Measurements from ENCODE around the gene BEAN1. TPM values are rescaled to one million over a fixed set of nuclear protein-coding genes. Genes with fewer than 3 reads are reported as not detected.

Gene BEAN1
- total RNA-seq, 4 donors from 2014 or later, result not detected

DNA sequence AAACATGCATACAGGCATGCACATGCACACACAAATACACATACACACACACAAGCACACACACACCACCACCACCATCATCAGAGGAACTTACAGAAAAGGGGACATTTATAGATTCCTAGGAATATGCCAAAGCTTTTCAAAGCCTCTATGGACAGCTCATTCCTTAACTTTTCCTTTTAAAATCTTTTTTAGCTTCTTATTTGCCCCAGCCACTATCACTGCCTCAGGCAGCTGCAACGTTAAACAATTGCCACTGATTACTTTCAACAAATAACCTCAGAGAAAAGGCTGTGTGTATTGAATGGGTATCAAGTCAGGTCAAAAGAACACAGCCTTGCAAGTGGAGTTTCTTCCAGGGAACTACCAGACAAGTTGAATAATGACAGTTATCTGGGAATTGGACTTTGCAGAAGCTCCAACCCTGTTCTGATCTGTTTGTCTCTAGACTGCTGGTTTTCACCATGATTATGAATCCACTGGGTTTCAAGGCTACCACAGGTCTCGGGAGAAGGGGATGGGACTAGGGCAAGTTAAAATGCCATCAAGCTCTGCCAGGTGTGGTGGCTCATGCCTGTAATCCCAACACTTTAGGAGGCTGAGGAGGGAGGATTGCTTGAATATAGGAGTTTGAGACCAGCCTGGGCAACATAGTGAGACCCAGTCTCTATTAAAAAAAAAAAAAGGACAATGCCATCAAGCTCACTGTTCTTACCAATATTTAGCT lies 21.9 kb upstream of the BEAN1 start:
- H3K4me1 ChIP-seq, result peaks cover 0 to 20% (median 0%) of the 10 kb centered on the region in 4 donors
- TF ChIP-seq POLR2A (IDR thresholded peaks at IDR 0.05), result no peak
- TF ChIP-seq, protein P1, sequence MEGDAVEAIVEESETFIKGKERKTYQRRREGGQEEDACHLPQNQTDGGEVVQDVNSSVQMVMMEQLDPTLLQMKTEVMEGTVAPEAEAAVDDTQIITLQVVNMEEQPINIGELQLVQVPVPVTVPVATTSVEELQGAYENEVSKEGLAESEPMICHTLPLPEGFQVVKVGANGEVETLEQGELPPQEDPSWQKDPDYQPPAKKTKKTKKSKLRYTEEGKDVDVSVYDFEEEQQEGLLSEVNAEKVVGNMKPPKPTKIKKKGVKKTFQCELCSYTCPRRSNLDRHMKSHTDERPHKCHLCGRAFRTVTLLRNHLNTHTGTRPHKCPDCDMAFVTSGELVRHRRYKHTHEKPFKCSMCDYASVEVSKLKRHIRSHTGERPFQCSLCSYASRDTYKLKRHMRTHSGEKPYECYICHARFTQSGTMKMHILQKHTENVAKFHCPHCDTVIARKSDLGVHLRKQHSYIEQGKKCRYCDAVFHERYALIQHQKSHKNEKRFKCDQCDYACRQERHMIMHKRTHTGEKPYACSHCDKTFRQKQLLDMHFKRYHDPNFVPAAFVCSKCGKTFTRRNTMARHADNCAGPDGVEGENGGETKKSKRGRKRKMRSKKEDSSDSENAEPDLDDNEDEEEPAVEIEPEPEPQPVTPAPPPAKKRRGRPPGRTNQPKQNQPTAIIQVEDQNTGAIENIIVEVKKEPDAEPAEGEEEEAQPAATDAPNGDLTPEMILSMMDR (IDR thresholded peaks at IDR 0.05), result no peak
- no peak for DNase-seq
- no peaks in the 10 kb centered on the region for H3K27me3 ChIP-seq
- no peak overlapping the region for H3K4me3 ChIP-seq
- H3K36me3 ChIP-seq, result no peaks in the 10 kb centered on the region
- no peaks in the 10 kb centered on the region for H3K9me3 ChIP-seq
- H3K27ac ChIP-seq, result no peak overlapping the region

GRCh38 chr16:66406534-66407221 lies 20.4 kb upstream of the BEAN1 start:
- TF ChIP-seq, protein P1 (IDR thresholded peaks at IDR 0.05), result peak; percentile 79 to 98 (median 86)
- TF ChIP-seq POLR2A (IDR thresholded peaks at IDR 0.05), result no peak
- no peak overlapping the region for H3K27ac ChIP-seq
- H3K4me1 ChIP-seq, result peaks cover 0 to 20% (median 0%) of the 10 kb centered on the region in 4 donors
- peaks cover 0 to 2% (median 0%) of the 10 kb centered on the region in 4 donors for H3K9me3 ChIP-seq
- H3K27me3 ChIP-seq, result no peaks in the 10 kb centered on the region
- peak overlapping the region; percentile 28 to 60 (median 48) for H3K4me3 ChIP-seq
- no peaks in the 10 kb centered on the region for H3K36me3 ChIP-seq
- DNase-seq, result peak; percentile 87 to 94 (median 88)

- peak overlapping the region in 3 of 4 donors; percentile 58 to 63 (median 59) for H3K27ac ChIP-seq
- no peaks in the 10 kb centered on the region for H3K36me3 ChIP-seq
- TF ChIP-seq, protein P1 (IDR thresholded peaks at IDR 0.05), result no peak
- TF ChIP-seq POLR2A (IDR thresholded peaks at IDR 0.05), result no peak
- H3K4me1 ChIP-seq, result peaks cover 0 to 20% (median 0%) of the 10 kb centered on the region in 4 donors
- H3K4me3 ChIP-seq, result peak overlapping the region in 2 of 4 donors; percentile 23 to 29
- no peaks in the 10 kb centered on the region for H3K27me3 ChIP-seq
- H3K9me3 ChIP-seq, result peaks cover 0 to 2% (median 0%) of the 10 kb centered on the region in 4 donors
- no peak for DNase-seq
Measured at GRCh38 chr16:66408163-66409048, 18.7 kb upstream of the BEAN1 start.

DNA sequence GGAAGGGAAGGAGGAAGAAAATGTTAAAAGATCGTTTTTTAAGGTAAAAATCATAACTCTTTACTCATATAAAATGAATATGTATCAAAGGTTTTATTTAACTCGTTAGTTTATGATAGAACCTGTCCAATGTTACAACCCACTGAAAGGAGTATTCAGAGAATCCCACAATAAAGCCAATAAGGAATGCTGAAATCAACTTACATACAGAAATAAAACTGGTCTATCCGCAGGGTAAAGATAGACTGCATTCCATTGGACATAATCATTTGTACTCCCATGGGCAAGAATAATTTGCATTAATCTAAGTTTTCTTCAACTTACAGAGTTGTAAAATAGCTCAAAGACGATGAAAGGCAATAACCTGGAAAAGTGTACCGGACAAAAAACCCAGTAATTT lies 17.9 kb upstream of the BEAN1 start:
- H3K4me3 ChIP-seq, result no peak overlapping the region
- peaks cover 0 to 2% (median 0%) of the 10 kb centered on the region in 4 donors for H3K9me3 ChIP-seq
- TF ChIP-seq, protein P1 (IDR thresholded peaks at IDR 0.05), result no peak
- H3K4me1 ChIP-seq, result peaks cover 0 to 20% (median 0%) of the 10 kb centered on the region in 4 donors
- no peaks in the 10 kb centered on the region for H3K36me3 ChIP-seq
- no peak overlapping the region for H3K27ac ChIP-seq
- no peaks in the 10 kb centered on the region for H3K27me3 ChIP-seq
- no peak for DNase-seq

GRCh38 chr16:66412182-66412581 lies 14.9 kb upstream of the BEAN1 start:
- peaks cover 0 to 2% (median 0%) of the 10 kb centered on the region in 4 donors for H3K9me3 ChIP-seq
- TF ChIP-seq POLR2A (IDR thresholded peaks at IDR 0.05), result no peak
- TF ChIP-seq, protein P1 (IDR thresholded peaks at IDR 0.05), result no peak
- no peak for DNase-seq
- no peaks in the 10 kb centered on the region for H3K27me3 ChIP-seq
- H3K4me3 ChIP-seq, result no peak overlapping the region
- no peaks in the 10 kb centered on the region for H3K36me3 ChIP-seq
- H3K27ac ChIP-seq, result no peak overlapping the region
- H3K4me1 ChIP-seq, result peaks cover 0 to 14% (median 0%) of the 10 kb centered on the region in 4 donors

Data from Peyer's patch (tissue), 4 donors.